Lung microvascular endothelial cell (primary cell): ENCODE measurements around the gene CLEC4C. TPM values are rescaled to one million over a fixed set of nuclear protein-coding genes. Genes with fewer than 3 reads are reported as not detected.

Source experiments
- DNase-seq, 2 donors: peaks; one replicate each; pipeline versions ENCODE4 v3.0.0 to v3.0.0-alpha.2; 2010; ENCODE audit warnings: low read depth in 2 of 2
- total RNA-seq: library from RNA; depleted of rRNA; stranded (reverse); fragments of >200 nt; gene quantifications from 2 replicates; pipeline ENCODE4 v1.2.1, GENCODE V29; 2014

Gene CLEC4C
- total RNA-seq, 1 donor from 2014 or later = not detected

GRCh38 chr12:7723926-7724325, 23.2 kb downstream of the CLEC4C start:
- DNase-seq = no peak

GRCh38 chr12:7719946-7720730, 27.0 kb downstream of the CLEC4C start:
- DNase-seq = no peak

- peak in 1 of 2 donors; percentile 23 for DNase-seq
These were observed 30.8 kb downstream of the CLEC4C start for GRCh38 chr12:7716381-7716780.

GRCh38 chr12:7712841-7713442, 34.2 kb downstream of the CLEC4C start:
- DNase-seq = no peak

GRCh38 chr12:7711133-7711532, 36.0 kb downstream of the CLEC4C start, which contains the start of gene DPPA3:
Gene DPPA3 (plus strand): TSS chr12:7711433. CDS start chr12:7711571, 138 bp downstream.
- no peak for DNase-seq

- DNase-seq = no peak
These were observed 37.1 kb downstream of the CLEC4C start for GRCh38 chr12:7709969-7710675.

GRCh38 chr12:7705846-7706245, 41.3 kb downstream of the CLEC4C start:
- no peak for DNase-seq

- peak; percentile 57 to 66 for DNase-seq
These were observed 51.5 kb downstream of the CLEC4C start, which contains the start of gene GDF3 for GRCh38 chr12:7695566-7696197. Gene GDF3 (minus strand): TSS chr12:7695775. CDS start chr12:7695728, 47 bp downstream.

GRCh38 chr12:7695237-7695560, 52.0 kb downstream of the CLEC4C start:
- peak in 1 of 2 donors; percentile 58 for DNase-seq

GRCh38 chr12:7694556-7695236, 52.5 kb downstream of the CLEC4C start:
- DNase-seq = peak in 1 of 2 donors; percentile 70

GRCh38 chr12:7693793-7694192, 53.4 kb downstream of the CLEC4C start:
- no peak for DNase-seq

GRCh38 chr12:7681535-7681934, 65.6 kb downstream of the CLEC4C start:
- DNase-seq = no peak

Other genes starting within 250 kb of the CLEC4C start
- under 0.01 TPM in 1 of 2 replicates, not detected in the other for gene CD163, start 243.6 kb downstream of the CLEC4C start, total RNA-seq
- gene APOBEC1, start 81.5 kb downstream of the CLEC4C start, total RNA-seq = not detected in 2 replicates
- gene GDF3, start 51.6 kb downstream of the CLEC4C start, total RNA-seq = 0.79 and 0.87 TPM in 2 replicates
- not detected in 2 replicates for gene DPPA3, start 35.9 kb downstream of the CLEC4C start, total RNA-seq
- gene NANOGNB, start 17.8 kb upstream of the CLEC4C start, total RNA-seq = not detected in 2 replicates
- gene NANOG, start 42.0 kb upstream of the CLEC4C start, total RNA-seq = not detected in 2 replicates
- gene SLC2A14, start 125.5 kb upstream of the CLEC4C start, total RNA-seq = not detected in 2 replicates
- gene SLC2A3, start 188.8 kb upstream of the CLEC4C start, total RNA-seq = 20.2 and 41.0 TPM in 2 replicates